OCI-LY1 (cell line): ENCODE data around the gene EML4.

Source experiments
- H2AFZ ChIP-seq: fragments of 200-600 bp; sonication (generic), shearing (Covaris generic); 2 replicates; pipeline ENCODE4 v1.6.0; 2014; ENCODE audit warnings: antibody characterized with exemption, mild to moderate bottlenecking, low read length
- H3F3A ChIP-seq: fragments of 200-600 bp; sonication (generic), shearing (Covaris generic); 2 replicates; pipeline ENCODE4 v1.6.0; 2014; ENCODE audit warnings: mild to moderate bottlenecking, antibody characterized with exemption, low read length, moderate library complexity; ENCODE audit not compliant: insufficient read depth
- H3K27ac ChIP-seq: fragments of 200-600 bp; sonication (generic); 2 replicates; pipeline ENCODE4 v1.5.1; 2014; ENCODE audit warnings: low read length, mixed run types, mild to moderate bottlenecking, low read depth; ENCODE audit not compliant: poor library complexity, severe bottlenecking
- H3K27me3 ChIP-seq: fragments of 200-600 bp; sonication (generic); 2 replicates; pipeline ENCODE4 v1.6.0; 2014; ENCODE audit warnings: antibody characterized with exemption, mild to moderate bottlenecking, low read length, moderate library complexity; ENCODE audit not compliant: insufficient read depth
- H3K36me3 ChIP-seq: fragments of 200-600 bp; sonication (generic); 2 replicates; pipeline ENCODE4 v1.6.1; 2014; ENCODE audit warnings: mild to moderate bottlenecking, antibody characterized with exemption, low read length, moderate library complexity, mixed read lengths; ENCODE audit not compliant: insufficient read depth
- H3K4me1 ChIP-seq: fragments of 200-600 bp; sonication (generic); 2 replicates; pipeline ENCODE4 v1.5.1; 2014; ENCODE audit warnings: mild to moderate bottlenecking, low read length, moderate library complexity; ENCODE audit not compliant: insufficient read depth, severe bottlenecking
- H3K4me2 ChIP-seq: fragments of 200-600 bp; sonication (generic), shearing (Covaris generic); 2 replicates; pipeline ENCODE4 v1.6.1; 2014; ENCODE audit warnings: low read length
- H3K4me3 ChIP-seq: fragments of 200-600 bp; sonication (generic); 2 replicates; pipeline ENCODE4 v1.5.1; 2014; ENCODE audit warnings: low read length, low read depth, mild to moderate bottlenecking, mixed read lengths; ENCODE audit not compliant: poor library complexity, severe bottlenecking
- H3K79me2 ChIP-seq: fragments of 200-600 bp; shearing (Covaris generic); 2 replicates; pipeline ENCODE4 v1.6.1; 2016; ENCODE audit warnings: mixed run types, low read length, mixed read lengths; ENCODE audit not compliant: insufficient read depth
- H3K9ac ChIP-seq: fragments of 200-600 bp; sonication (generic), shearing (Covaris generic); 2 replicates; pipeline ENCODE4 v1.6.1; 2014; ENCODE audit warnings: mild to moderate bottlenecking, low read length, mixed read lengths
- H3K9me2 ChIP-seq: fragments of 200-600 bp; sonication (generic), shearing (Covaris generic); 2 replicates; pipeline ENCODE4 v1.6.1; 2014; ENCODE audit warnings: low read depth, mild to moderate bottlenecking, low read length, mixed read lengths
- H3K9me3 ChIP-seq: fragments of 200-600 bp; shearing (Covaris generic); 2 replicates; pipeline ENCODE4 v1.6.1; 2014; ENCODE audit warnings: low read length, mixed read lengths
- H4K20me1 ChIP-seq: fragments of 200-600 bp; sonication (generic), shearing (Covaris generic); 2 replicates; pipeline ENCODE4 v1.6.0; 2016; ENCODE audit warnings: mild to moderate bottlenecking, low read length; ENCODE audit not compliant: insufficient read depth
- EZH2 ChIP-seq: fragments of 200-600 bp; sonication (generic), shearing (Covaris generic); IDR thresholded peaks from 2 replicates; pipeline ENCODE4 v1.8.0; 2017; ENCODE audit warnings: borderline replicate concordance, mixed run types, mild to moderate bottlenecking, antibody characterized with exemption, low read length, moderate library complexity, mixed read lengths
- TF ChIP-seq, protein P1 (sequence below): fragments of 200-600 bp; sonication (generic), shearing (Covaris generic); IDR thresholded peaks from 2 replicates; pipeline ENCODE4 v1.5.1; 2017; ENCODE audit warnings: mild to moderate bottlenecking, antibody characterized with exemption, low read length, moderate library complexity, mixed read lengths

Gene EML4

DNA sequence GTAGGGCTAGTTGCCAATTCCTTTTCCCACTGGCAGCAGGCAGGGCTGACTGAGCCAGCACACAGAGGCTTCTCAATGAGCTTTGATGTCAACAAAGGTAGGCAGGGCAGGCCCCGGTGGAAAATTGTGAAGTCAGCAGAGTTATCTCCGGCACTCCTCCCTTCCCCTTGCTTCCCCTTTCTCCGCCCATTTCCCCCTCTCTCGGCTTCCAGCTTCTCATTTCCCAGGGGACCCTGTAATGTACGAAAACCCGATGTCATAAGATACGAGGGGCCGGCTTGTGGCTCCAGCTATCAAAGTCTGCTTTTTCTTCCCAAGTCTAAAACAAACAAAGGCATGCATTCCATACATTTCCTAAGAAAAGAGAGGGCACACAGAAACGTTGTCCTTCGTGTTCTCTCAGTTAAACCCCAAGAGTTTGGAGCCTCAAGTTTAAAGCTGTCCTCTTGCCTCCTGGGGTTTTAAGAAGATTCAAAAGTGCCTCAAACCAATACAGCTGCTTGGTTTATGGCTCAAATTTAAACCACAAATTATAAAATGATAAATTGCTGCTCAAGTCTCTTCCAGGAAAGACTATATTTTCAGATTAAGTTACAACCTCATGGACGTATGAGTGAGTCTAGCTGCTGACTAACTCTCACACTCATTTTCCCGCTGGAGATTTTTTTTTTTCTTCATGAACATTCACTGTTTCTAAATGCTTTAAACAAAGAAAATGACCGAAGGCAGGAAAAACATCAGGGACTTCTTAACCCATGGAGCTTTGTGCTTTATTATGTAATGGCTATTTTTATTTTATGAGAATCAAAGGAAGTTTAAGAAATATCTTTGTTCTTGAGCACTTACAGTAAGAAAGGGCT is 27.2 kb upstream of the EML4 start:
- Histone ChIP-seq H3F3A (no peaks in the 10 kb centered on the region), H3K9me3 (no peaks in the 10 kb centered on the region), H3K4me3 (no peak overlapping the region), H2AFZ (no peak overlapping the region), H3K27ac (no peak overlapping the region), H3K9me2 (no peaks in the 10 kb centered on the region), H3K27me3 (no peaks in the 10 kb centered on the region), H3K4me1 (no peaks in the 10 kb centered on the region), H3K9ac (no peak overlapping the region), H3K36me3 (no peaks in the 10 kb centered on the region), H3K4me2 (no peak overlapping the region), H3K79me2 (no peaks in the 10 kb centered on the region), H4K20me1 (no peaks in the 10 kb centered on the region)
- TF ChIP-seq, protein P1, sequence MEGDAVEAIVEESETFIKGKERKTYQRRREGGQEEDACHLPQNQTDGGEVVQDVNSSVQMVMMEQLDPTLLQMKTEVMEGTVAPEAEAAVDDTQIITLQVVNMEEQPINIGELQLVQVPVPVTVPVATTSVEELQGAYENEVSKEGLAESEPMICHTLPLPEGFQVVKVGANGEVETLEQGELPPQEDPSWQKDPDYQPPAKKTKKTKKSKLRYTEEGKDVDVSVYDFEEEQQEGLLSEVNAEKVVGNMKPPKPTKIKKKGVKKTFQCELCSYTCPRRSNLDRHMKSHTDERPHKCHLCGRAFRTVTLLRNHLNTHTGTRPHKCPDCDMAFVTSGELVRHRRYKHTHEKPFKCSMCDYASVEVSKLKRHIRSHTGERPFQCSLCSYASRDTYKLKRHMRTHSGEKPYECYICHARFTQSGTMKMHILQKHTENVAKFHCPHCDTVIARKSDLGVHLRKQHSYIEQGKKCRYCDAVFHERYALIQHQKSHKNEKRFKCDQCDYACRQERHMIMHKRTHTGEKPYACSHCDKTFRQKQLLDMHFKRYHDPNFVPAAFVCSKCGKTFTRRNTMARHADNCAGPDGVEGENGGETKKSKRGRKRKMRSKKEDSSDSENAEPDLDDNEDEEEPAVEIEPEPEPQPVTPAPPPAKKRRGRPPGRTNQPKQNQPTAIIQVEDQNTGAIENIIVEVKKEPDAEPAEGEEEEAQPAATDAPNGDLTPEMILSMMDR: no peak
- no peak for TF ChIP-seq EZH2

DNA sequence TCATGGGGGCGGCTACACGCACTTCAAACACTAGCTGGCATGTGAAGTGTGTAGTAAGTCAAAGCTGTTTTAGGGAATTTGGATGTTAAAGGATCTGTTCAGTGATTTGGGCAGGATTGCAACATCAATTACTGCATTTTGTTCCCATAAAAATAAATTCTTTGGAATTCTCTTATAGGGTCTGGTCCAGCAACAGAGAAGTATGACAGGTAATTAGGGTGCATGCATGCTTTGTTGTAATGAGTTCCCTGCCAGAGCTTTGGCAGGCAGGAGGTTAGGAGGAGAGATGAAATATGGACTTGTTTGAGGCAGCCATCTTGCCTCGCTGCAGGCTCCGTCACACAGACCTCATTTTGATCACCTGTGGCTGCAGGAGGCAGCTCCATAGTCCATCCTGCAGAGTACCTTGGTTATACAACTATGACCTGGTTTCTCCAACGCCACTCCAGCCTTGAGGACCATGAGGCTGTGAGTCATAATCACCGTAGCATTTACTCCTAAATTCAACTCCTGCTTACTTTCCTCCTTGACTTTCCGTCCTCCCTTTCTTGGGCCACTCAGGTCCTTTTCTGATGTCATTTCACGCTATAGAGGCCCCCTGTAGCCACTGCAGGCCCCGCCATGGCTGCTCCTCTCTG is 26.5 kb upstream of the EML4 start:
- Histone ChIP-seq H3K27ac (no peak overlapping the region), H3K9ac (no peak overlapping the region), H3K4me3 (no peak overlapping the region)

DNA sequence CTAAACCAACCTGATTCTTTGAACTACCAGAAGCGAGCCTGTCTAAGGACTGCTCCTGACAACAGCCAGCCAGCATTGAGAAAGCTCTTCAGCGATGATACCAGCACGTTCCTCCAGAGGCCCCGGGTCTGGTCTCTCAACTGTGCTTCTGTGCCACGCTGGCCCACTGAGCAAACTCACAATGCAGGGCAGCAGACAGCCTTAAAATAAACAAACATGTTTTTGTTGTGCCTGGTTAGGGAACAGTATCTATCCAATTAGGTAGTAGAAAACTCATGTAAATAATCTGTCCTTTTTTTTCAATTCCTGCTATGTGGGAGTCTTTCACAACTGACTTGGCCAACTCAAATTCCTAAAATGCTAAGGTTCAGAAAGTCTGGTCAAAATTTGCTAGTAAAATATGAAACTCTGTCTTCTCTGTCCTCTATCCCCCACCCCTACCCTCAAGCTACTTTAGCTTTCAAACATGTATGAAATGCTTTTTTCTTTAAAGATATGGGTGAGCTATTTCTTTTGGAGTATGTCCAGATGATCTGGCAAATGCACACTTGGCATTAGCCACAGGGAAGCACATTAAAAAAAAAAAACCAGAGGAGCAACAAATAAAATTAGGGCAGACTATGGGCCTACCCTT is 21.4 kb upstream of the EML4 start:
- Histone ChIP-seq H3K27ac (no peak overlapping the region), H3K9me3 (no peaks in the 10 kb centered on the region), H3K4me2 (no peak overlapping the region), H2AFZ (no peak overlapping the region), H3K9me2 (no peaks in the 10 kb centered on the region), H3K27me3 (no peaks in the 10 kb centered on the region), H3K9ac (no peak overlapping the region), H3F3A (no peaks in the 10 kb centered on the region), H3K79me2 (no peaks in the 10 kb centered on the region), H3K4me3 (no peak overlapping the region), H3K36me3 (no peaks in the 10 kb centered on the region), H3K4me1 (no peaks in the 10 kb centered on the region), H4K20me1 (no peaks in the 10 kb centered on the region)
- TF ChIP-seq, protein P1: no peak
- TF ChIP-seq EZH2: no peak

More for the DNA sequence above, 26.5 kb upstream of the EML4 start:
- H3K4me2 ChIP-seq: no peak overlapping the region
- no peaks in the 10 kb centered on the region for H3K9me2 ChIP-seq
- H2AFZ ChIP-seq: no peak overlapping the region
- no peaks in the 10 kb centered on the region for H3K36me3 ChIP-seq
- no peaks in the 10 kb centered on the region for H3K4me1 ChIP-seq
- no peaks in the 10 kb centered on the region for H4K20me1 ChIP-seq
- H3K79me2 ChIP-seq: no peaks in the 10 kb centered on the region
- no peaks in the 10 kb centered on the region for H3K9me3 ChIP-seq
- TF ChIP-seq, protein P1: no peak
- no peak for TF ChIP-seq EZH2
- H3K27me3 ChIP-seq: no peaks in the 10 kb centered on the region
- H3F3A ChIP-seq: no peaks in the 10 kb centered on the region
